GM10266 (cell line): ENCODE measurements around the gene ZNF738.
"Not testable (repeated sequence)": the region's sequence is repeated elsewhere in the genome, so short reads cannot be mapped to it uniquely, and the experiment has no call there.

Source experiments
- DNase-seq: peaks from one replicate; pipeline ENCODE4 v3.0.0; 2012; ENCODE audit errors: extremely low spot score
- TF ChIP-seq, protein P1 (sequence below): IDR thresholded peaks from 2 replicates; pipeline ENCODE4 v1.5.1; 2012; ENCODE audit warnings: mild to moderate bottlenecking, low read depth; ENCODE audit not compliant: control insufficient read depth, insufficient read depth; ENCODE audit errors: missing control alignments

The ZNF738 gene

GRCh38 chr19:21326169-21326568 lies 32.6 kb upstream of the ZNF738 start:
- TF ChIP-seq, protein P1, sequence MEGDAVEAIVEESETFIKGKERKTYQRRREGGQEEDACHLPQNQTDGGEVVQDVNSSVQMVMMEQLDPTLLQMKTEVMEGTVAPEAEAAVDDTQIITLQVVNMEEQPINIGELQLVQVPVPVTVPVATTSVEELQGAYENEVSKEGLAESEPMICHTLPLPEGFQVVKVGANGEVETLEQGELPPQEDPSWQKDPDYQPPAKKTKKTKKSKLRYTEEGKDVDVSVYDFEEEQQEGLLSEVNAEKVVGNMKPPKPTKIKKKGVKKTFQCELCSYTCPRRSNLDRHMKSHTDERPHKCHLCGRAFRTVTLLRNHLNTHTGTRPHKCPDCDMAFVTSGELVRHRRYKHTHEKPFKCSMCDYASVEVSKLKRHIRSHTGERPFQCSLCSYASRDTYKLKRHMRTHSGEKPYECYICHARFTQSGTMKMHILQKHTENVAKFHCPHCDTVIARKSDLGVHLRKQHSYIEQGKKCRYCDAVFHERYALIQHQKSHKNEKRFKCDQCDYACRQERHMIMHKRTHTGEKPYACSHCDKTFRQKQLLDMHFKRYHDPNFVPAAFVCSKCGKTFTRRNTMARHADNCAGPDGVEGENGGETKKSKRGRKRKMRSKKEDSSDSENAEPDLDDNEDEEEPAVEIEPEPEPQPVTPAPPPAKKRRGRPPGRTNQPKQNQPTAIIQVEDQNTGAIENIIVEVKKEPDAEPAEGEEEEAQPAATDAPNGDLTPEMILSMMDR: no peak
- DNase-seq: no peak

DNA sequence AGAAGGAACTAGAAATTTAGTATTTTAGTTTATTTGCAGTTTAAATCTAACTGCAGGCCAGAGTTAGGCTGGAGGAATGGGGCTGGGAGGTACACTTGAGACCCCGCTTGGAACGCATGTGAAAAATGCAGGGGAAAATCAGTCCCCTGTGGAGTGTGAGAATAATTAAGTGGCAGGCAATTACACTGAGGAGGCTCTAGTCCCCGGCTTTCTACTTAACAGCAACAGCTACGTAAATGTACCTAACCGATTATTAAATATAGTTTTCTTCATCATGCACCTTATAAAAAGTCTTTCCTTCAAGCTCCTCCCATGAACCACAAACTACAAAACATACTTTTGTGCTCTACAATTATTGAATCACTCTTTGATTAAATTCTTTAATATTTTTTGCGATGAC lies 30.4 kb upstream of the ZNF738 start:
- TF ChIP-seq, protein P1: no peak
- no peak for DNase-seq

GRCh38 chr19:21328885-21329605 lies 29.8 kb upstream of the ZNF738 start, which contains the start of gene ZNF708:
Gene ZNF708 (minus strand): TSS chr19:21329410. CDS start chr19:21329212, 198 bp downstream.
- peak; percentile 84 for DNase-seq
- TF ChIP-seq, protein P1: no peak

GRCh38 chr19:21335721-21336120 lies 23.1 kb upstream of the ZNF738 start:
- TF ChIP-seq, protein P1: no peak

DNA sequence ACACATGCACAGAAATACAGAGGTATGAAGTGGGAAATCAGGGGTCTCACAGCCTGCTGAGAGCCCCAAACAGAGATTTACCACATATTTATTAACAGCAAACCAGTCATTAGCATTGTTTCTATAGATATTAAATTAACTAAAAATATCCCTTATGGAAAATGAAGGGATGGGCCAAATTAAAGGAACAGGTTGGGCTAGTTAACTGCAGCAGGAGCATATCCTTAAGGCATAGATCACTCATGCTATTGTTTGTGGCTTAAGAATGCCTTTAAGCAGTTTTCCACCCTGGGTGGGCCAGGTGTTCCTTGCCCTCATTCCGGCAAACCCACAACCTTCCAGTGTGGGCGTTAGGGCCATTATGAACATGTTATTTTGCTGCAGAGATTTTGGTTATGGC lies 14.0 kb upstream of the ZNF738 start:
- not testable (repeated sequence) for DNase-seq

More at GRCh38 chr19:21335721-21336120, 23.1 kb upstream of the ZNF738 start:
- no peak for DNase-seq

- DNase-seq: no peak
- TF ChIP-seq, protein P1: no peak
Observed at GRCh38 chr19:21352830-21353229, 6.0 kb upstream of the ZNF738 start.

DNA sequence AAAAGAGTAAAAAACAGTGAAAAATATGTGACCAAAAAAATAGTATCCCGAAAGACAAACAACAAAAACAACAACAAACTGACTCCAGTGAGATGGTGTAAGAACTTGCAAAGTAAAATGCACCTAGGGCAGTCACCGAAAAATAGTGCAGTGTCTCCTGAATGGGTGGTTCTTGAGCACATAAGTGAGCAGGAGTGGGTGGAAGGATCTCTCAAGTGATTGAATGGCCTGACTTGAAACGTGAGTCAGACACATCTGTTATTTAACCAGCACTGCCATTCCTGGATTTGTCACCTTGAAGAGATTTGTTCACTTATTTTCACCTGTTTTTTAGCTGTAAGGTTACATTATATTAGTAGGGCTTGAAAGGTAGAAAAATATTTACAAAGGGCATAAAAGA lies 3.5 kb downstream of the ZNF738 start:
- no peak for DNase-seq
- TF ChIP-seq, protein P1: no peak

DNA sequence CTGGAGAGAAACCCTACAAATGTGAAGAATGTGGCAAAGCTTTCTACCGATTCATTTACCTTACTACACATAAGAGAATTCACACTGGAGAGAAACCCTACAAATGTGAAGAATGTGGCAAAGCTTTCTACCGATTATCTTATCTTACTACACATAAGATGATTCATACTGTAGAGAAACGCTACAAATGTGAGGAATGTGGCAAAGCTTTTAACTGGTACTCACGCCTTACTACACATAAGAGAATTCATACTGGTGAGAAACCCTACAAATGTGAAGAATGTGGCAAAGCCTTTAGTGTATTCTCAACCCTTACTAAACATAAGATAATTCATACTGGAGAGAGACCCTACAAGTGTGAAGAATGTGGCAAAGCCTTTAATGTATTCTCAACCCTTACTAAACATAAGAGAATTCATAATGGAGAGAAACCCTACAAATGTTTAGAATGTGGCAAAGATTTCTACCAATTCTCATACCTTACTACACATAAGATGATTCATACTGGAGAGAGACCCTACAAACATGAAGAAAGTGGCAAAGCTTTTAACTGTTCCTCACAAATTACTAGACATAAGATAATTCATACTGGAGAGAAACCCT lies 25.3 kb downstream of the ZNF738 start:
- TF ChIP-seq, protein P1: no peak
- no peak for DNase-seq
